ENCODE measurements around the gene MCHR1.

MCHR1 gene

GRCh38 chr22:40637183-40638150, 41.8 kb upstream of the MCHR1 start:
- peaks cover 25% of the 10 kb centered on the region for H3K4me1 ChIP-seq (ENCODE audit: low read length)
- peak overlapping the region; percentile 51 for H3K27ac ChIP-seq (ENCODE audit: low read length)
- H3K4me3 ChIP-seq (ENCODE audit: low read length) = peak overlapping the region; percentile 81
- H3K79me2 ChIP-seq (ENCODE audit: low read length) = peaks cover 39% of the 10 kb centered on the region
- no peaks in the 10 kb centered on the region for H3K9me3 ChIP-seq (ENCODE audit: insufficient read depth, low read length)
- peaks cover 17% of the 10 kb centered on the region for H4K20me1 ChIP-seq (ENCODE audit: insufficient read depth, low read length)
- no peak for TF ChIP-seq CTCF (IDR thresholded peaks at IDR 0.05; ENCODE audit: low read depth, low read length)
- TF ChIP-seq EZH2phosphoT487 (IDR thresholded peaks at IDR 0.05; ENCODE audit: low read depth) = no peak
- H3K36me3 ChIP-seq (replicated peaks; ENCODE audit: low read depth, low read length) = peaks cover 10% of the 10 kb centered on the region
- peak overlapping the region; percentile 92 for H2AFZ ChIP-seq (ENCODE audit: low read depth, low read length)
- H3K27me3 ChIP-seq (ENCODE audit: low read depth, low read length) = no peaks in the 10 kb centered on the region
- H3K9ac ChIP-seq (ENCODE audit: low read length) = peak overlapping the region; percentile 87
- peak overlapping the region; percentile 97 for H3K4me2 ChIP-seq (ENCODE audit: low read length)

GRCh38 chr22:40638261-40638660, 41.0 kb upstream of the MCHR1 start:
- peaks cover 17% of the 10 kb centered on the region for H4K20me1 ChIP-seq (ENCODE audit: insufficient read depth, low read length)
- H3K27ac ChIP-seq (ENCODE audit: low read length) = no peak overlapping the region
- H3K9ac ChIP-seq (ENCODE audit: low read length) = peak overlapping the region; percentile 87; the same call in 1 of the 2 replicates
- H3K9me3 ChIP-seq (ENCODE audit: insufficient read depth, low read length) = no peaks in the 10 kb centered on the region
- TF ChIP-seq EZH2phosphoT487 (IDR thresholded peaks at IDR 0.05; ENCODE audit: low read depth) = no peak
- TF ChIP-seq CTCF (IDR thresholded peaks at IDR 0.05; ENCODE audit: low read depth, low read length) = no peak
- H3K4me1 ChIP-seq (ENCODE audit: low read length) = peaks cover 19% of the 10 kb centered on the region
- peaks cover 31% of the 10 kb centered on the region for H3K79me2 ChIP-seq (ENCODE audit: low read length)
- H2AFZ ChIP-seq (ENCODE audit: low read depth, low read length) = peak overlapping the region; percentile 92; the same call in 1 of the 2 replicates
- peak overlapping the region; percentile 97 for H3K4me2 ChIP-seq (ENCODE audit: low read length)
- no peaks in the 10 kb centered on the region for H3K27me3 ChIP-seq (ENCODE audit: low read depth, low read length)
- peaks cover 4% of the 10 kb centered on the region for H3K36me3 ChIP-seq (replicated peaks; ENCODE audit: low read depth, low read length)
- peak overlapping the region; percentile 81 for H3K4me3 ChIP-seq (ENCODE audit: low read length)

- Histone ChIP-seq H3K9me3 (ENCODE audit: insufficient read depth, low read length) (no peaks in the 10 kb centered on the region), H3K79me2 (ENCODE audit: low read length) (peaks cover 2% of the 10 kb centered on the region; the same call in 1 of the 2 replicates), H4K20me1 (ENCODE audit: insufficient read depth, low read length) (no peaks in the 10 kb centered on the region), H3K4me1 (ENCODE audit: low read length) (peaks cover 10% of the 10 kb centered on the region), H2AFZ (ENCODE audit: low read depth, low read length) (no peak overlapping the region), H3K4me2 (ENCODE audit: low read length) (no peak overlapping the region), H3K9ac (ENCODE audit: low read length) (no peak overlapping the region), H3K4me3 (ENCODE audit: low read length) (no peak overlapping the region), H3K27me3 (ENCODE audit: low read depth, low read length) (no peaks in the 10 kb centered on the region), H3K27ac (ENCODE audit: low read length) (no peak overlapping the region), H3K36me3 (replicated peaks; ENCODE audit: low read depth, low read length) (no peaks in the 10 kb centered on the region)
- TF ChIP-seq CTCF (IDR thresholded peaks at IDR 0.05; ENCODE audit: low read depth, low read length) = no peak
- no peak for TF ChIP-seq EZH2phosphoT487 (IDR thresholded peaks at IDR 0.05; ENCODE audit: low read depth)
These were observed 38.0 kb upstream of the MCHR1 start for GRCh38 chr22:40641269-40641668.

- no peak overlapping the region for H3K4me3 ChIP-seq (ENCODE audit: low read length)
These were observed 37.0 kb upstream of the MCHR1 start for GRCh38 chr22:40642316-40642715.

More at GRCh38 chr22:40642316-40642715, 37.0 kb upstream of the MCHR1 start:
- H3K27ac ChIP-seq (ENCODE audit: low read length) = no peak overlapping the region
- no peak overlapping the region for H3K4me2 ChIP-seq (ENCODE audit: low read length)
- H2AFZ ChIP-seq (ENCODE audit: low read depth, low read length) = no peak overlapping the region
- TF ChIP-seq CTCF (IDR thresholded peaks at IDR 0.05; ENCODE audit: low read depth, low read length) (no peak), EZH2phosphoT487 (IDR thresholded peaks at IDR 0.05; ENCODE audit: low read depth) (no peak)
- H3K9me3 ChIP-seq (ENCODE audit: insufficient read depth, low read length) = no peaks in the 10 kb centered on the region
- no peaks in the 10 kb centered on the region for H3K79me2 ChIP-seq (ENCODE audit: low read length)
- H3K9ac ChIP-seq (ENCODE audit: low read length) = no peak overlapping the region
- H4K20me1 ChIP-seq (ENCODE audit: insufficient read depth, low read length) = no peaks in the 10 kb centered on the region
- peaks cover 17% of the 10 kb centered on the region for H3K4me1 ChIP-seq (ENCODE audit: low read length)
- H3K27me3 ChIP-seq (ENCODE audit: low read depth, low read length) = no peaks in the 10 kb centered on the region
- no peaks in the 10 kb centered on the region for H3K36me3 ChIP-seq (replicated peaks; ENCODE audit: low read depth, low read length)

Measured in OCI-LY3 (cell line).